Cardiac fibroblast (primary cell): ENCODE measurements around the gene KPNA1.

ENCODE experiments used
- DNase-seq, 2 donors: peaks; one replicate each; pipeline versions ENCODE4 v3.0.0 to v3.0.0-alpha.2; 2010; ENCODE audit warnings: low read depth in 2 of 2
- H3K4me3 ChIP-seq, 2 donors: replicated peaks in 1 of 2; 1 replicate in 1 of 2; 2 replicates in 1 of 2; pipeline ENCODE4 v1.5.1; 2011; ENCODE audit warnings: low read depth in 2 of 2, low read length in 2 of 2, mild to moderate bottlenecking in 2 of 2, moderate library complexity in 1 of 2
- CTCF ChIP-seq: IDR thresholded peaks from one replicate; pipeline ENCODE4 v1.5.1; 2011; ENCODE audit warnings: low read depth, mild to moderate bottlenecking, low read length, inconsistent platforms

Gene KPNA1

GRCh38 chr3:122382888-122383666 is 131.7 kb downstream of the KPNA1 start, which contains the start of gene MIX23:
MIX23 (minus strand) TSS chr3:122383231; CDS start chr3:122383224, 7 bp downstream.
- H3K4me3 ChIP-seq: peak within 1 kb of the TSS; percentile 90 to 92
- DNase-seq: peak; percentile 84 to 85
- TF ChIP-seq CTCF: no peak

- DNase-seq: no peak
- H3K4me3 ChIP-seq: no peak overlapping the region
- no peak for TF ChIP-seq CTCF
These were observed 136.8 kb downstream of the KPNA1 start for GRCh38 chr3:122377975-122378374.

- no peak overlapping the region for H3K4me3 ChIP-seq
- no peak for DNase-seq
- no peak for TF ChIP-seq CTCF
These were observed 140.7 kb downstream of the KPNA1 start for GRCh38 chr3:122374034-122374433.
